HepG2 (cell line): ENCODE results near the gene ZIC2. TPM values are rescaled to one million over a fixed set of nuclear protein-coding genes. Genes with fewer than 3 reads are reported as not detected.

Experiments
- ATAC-seq: fragments of 200-7000 bp; cut with Tn5 transposase; 3 replicates; pipeline ENCODE4 v1.9.1; 2020; ENCODE audit warnings: mild to moderate bottlenecking, moderate library complexity
- BruUV-seq: library from RNA; stranded (reverse); fragments of 400-500 nt; replicated peaks from 2 replicates; lab custom pipeline; 2021; lab: Mats Ljungman, UMichigan
- CTCF ChIA-PET: fragments of 300-600 bp; formaldehyde crosslinking; extraction: SDS; loops from one replicate; lab custom pipeline; 2021; ENCODE audit warnings: low total read pairs, inconsistent platforms, low intra/inter-chr PET ratio; lab: Yijun Ruan, JAX
- POLR2A ChIA-PET: fragments of 350-600 bp; sonication (Branson Sonifier 250); formaldehyde crosslinking; loops from one replicate; lab custom pipeline; 2020; ENCODE audit warnings: antibody characterized with exemption, inconsistent platforms; lab: Yijun Ruan, JAX
- DNase-seq: peaks from one replicate; pipeline ENCODE4 v3.0.0-alpha.2; 2015; ENCODE audit warnings: low spot score
- FAIRE-seq: peaks from 3 replicates; lab custom pipeline; 2011; peaks lifted over from hg19 to GRCh38; lab: Jason Lieb, UNC
- H2AFZ ChIP-seq: one replicate; pipeline ENCODE4 v1.6.1; 2011; ENCODE audit warnings: low read length, inconsistent platforms
- H3K27ac ChIP-seq: fragments of 300-600 bp; 3 replicates; pipeline ENCODE4 v1.8.0; 2011; ENCODE audit warnings: mixed run types, mild to moderate bottlenecking, mixed read lengths, low read length, inconsistent platforms; ENCODE audit not compliant: insufficient read depth; ENCODE audit errors: extremely low read length
- H3K27me3 ChIP-seq, 2 experiments: fragments of 200-600 bp in 1 of 2; 2 replicates in 1 of 2; 3 replicates in 1 of 2; pipeline versions ENCODE4 v1.6.0 to v1.8.0; 2011; ENCODE audit warnings: low read length in 2 of 2, mild to moderate bottlenecking in 2 of 2, moderate library complexity in 2 of 2, inconsistent platforms in 1 of 2; ENCODE audit not compliant: insufficient read depth in 2 of 2, control insufficient read depth in 1 of 2
- H3K36me3 ChIP-seq, 2 experiments: fragments of 200-600 bp in 1 of 2; replicated peaks in 1 of 2; 2 replicates in 1 of 2; 3 replicates in 1 of 2; pipeline versions ENCODE4 v1.5.1 to v1.8.0; 2011; ENCODE audit warnings: low read length in 2 of 2, inconsistent platforms in 1 of 2; ENCODE audit not compliant: insufficient read depth in 2 of 2, control insufficient read depth in 1 of 2
- H3K4me1 ChIP-seq: 2 replicates; pipeline ENCODE4 v1.5.1; 2012; ENCODE audit warnings: low read length, inconsistent platforms; ENCODE audit not compliant: insufficient read depth
- H3K4me2 ChIP-seq: 2 replicates; pipeline ENCODE4 v1.6.0; 2011; ENCODE audit warnings: low read depth, low read length, inconsistent platforms
- H3K4me3 ChIP-seq, 3 experiments: fragments of 200-600 bp in 1 of 3; sonication (generic), shearing (Covaris generic) in 1 of 3; replicated peaks in 1 of 3; 2 replicates each; pipeline ENCODE4 v1.5.1; 2011 to 2016; ENCODE audit warnings: low read length in 3 of 3, inconsistent platforms in 2 of 3, low read depth in 2 of 3, mild to moderate bottlenecking in 2 of 3, control low read depth in 1 of 3, mixed read lengths in 1 of 3; ENCODE audit not compliant: insufficient read depth in 1 of 3
- H3K79me2 ChIP-seq: one replicate; pipeline ENCODE4 v1.6.1; 2011; ENCODE audit warnings: low read length, inconsistent platforms; ENCODE audit not compliant: insufficient read depth
- H3K9ac ChIP-seq: 2 replicates; pipeline ENCODE4 v1.6.0; 2011; ENCODE audit warnings: mild to moderate bottlenecking, low read depth, low read length, inconsistent platforms; ENCODE audit not compliant: insufficient read depth
- H3K9me3 ChIP-seq: 2 replicates; pipeline ENCODE4 v1.5.1; 2012; ENCODE audit warnings: mild to moderate bottlenecking, low read length
- H4K20me1 ChIP-seq: 2 replicates; pipeline ENCODE4 v1.6.0; 2011; ENCODE audit warnings: inconsistent platforms, mild to moderate bottlenecking, low read length, moderate library complexity; ENCODE audit not compliant: insufficient read depth
- CEBPG ChIP-seq: IDR thresholded peaks from 2 replicates; pipeline ENCODE4 v1.6.1; 2016
- CENPBD1 ChIP-seq: sonication (generic); formaldehyde crosslinking; IDR thresholded peaks from 2 replicates; pipeline ENCODE4 v1.8.0; 2022; ENCODE audit warnings: missing genetic modification reagents, low read depth, mild to moderate bottlenecking, borderline replicate concordance
- KDM5A ChIP-seq: fragments of 200-600 bp; sonication (generic); IDR thresholded peaks from 2 replicates; pipeline ENCODE4 v1.7.0; 2018; ENCODE audit warnings: antibody characterized with exemption, mild to moderate bottlenecking, low read length, borderline replicate concordance
- KDM5B ChIP-seq: sonication (generic); formaldehyde crosslinking; IDR thresholded peaks from 2 replicates; pipeline ENCODE4 v1.4.0; 2020; ENCODE audit warnings: missing genetic modification reagents, mild to moderate bottlenecking, borderline replicate concordance
- PATZ1 ChIP-seq: sonication (generic); formaldehyde crosslinking; IDR thresholded peaks from 2 replicates; pipeline ENCODE4 v1.4.0; 2020; ENCODE audit warnings: missing genetic modification reagents
- RFX5 ChIP-seq: IDR thresholded peaks from 2 replicates; pipeline ENCODE4 v1.6.1; 2011; ENCODE audit warnings: low read depth, low read length, improper control_type of control experiment
- ZFY ChIP-seq: sonication (generic); formaldehyde crosslinking; IDR thresholded peaks from 2 replicates; pipeline ENCODE4 v1.4.0; 2020; ENCODE audit warnings: missing genetic modification reagents
- ZSCAN5A ChIP-seq: sonication (generic); formaldehyde crosslinking; IDR thresholded peaks from 2 replicates; pipeline ENCODE4 v1.8.0; 2022; ENCODE audit warnings: mild to moderate bottlenecking, missing genetic modification reagents, borderline replicate concordance
- WGBS: methylation state at CpG from one replicate; pipeline ENCODE4 v1.1.6; 2017; ENCODE audit warnings: low lambda C conversion rate; 5-methylcytosine and 5-hydroxymethylcytosine counted together
- in situ Hi-C: cut with HindIII; loops from 2 replicates; pipeline ENCODE4 v1.10.0; 2017; ENCODE audit warnings: low pct_unique_long_range_greater_than_20kb; ENCODE audit not compliant: extremely low pct_ligation_motif_present
- intact Hi-C: fragments of 100-400 bp; cut with micrococcal nuclease; formaldehyde crosslinking; loops from one replicate; pipeline ENCODE4 v1.10.0; 2022; ENCODE audit not compliant: unreplicated experiment
- polyA plus RNA-seq, 8 experiments: library from polyadenylated mRNA; depleted of rRNA in 3 of 8; stranded (reverse) in 7 of 8; unstranded in 1 of 8; fragments of >200 nt; fragmentation: Illumina TruSeq in 4 of 8; extraction: Trizol in 4 of 8; gene quantifications; 2 replicates each; pipeline versions ENCODE4 v1.2.1 to v1.2.3, GENCODE V29; 2011 to 2016; ENCODE audit warnings: low read depth in 4 of 8, missing spikeins in 1 of 8, mixed read lengths in 1 of 8; ENCODE audit not compliant: insufficient read depth in 1 of 8
- total RNA-seq, 5 experiments: library from RNA; depleted of rRNA; stranded (reverse); fragments of >200 nt; fragmentation: Illumina TruSeq; extraction: Trizol; gene quantifications; 2 replicates each; pipeline ENCODE4 v1.2.3, GENCODE V29; 2016; ENCODE audit warnings: low read depth in 1 of 5

ZIC2 gene
- total and polyA plus RNA-seq, 2 of the 13 experiments (the other 11 are each of a cell fraction or from before 2014, with no cell fraction given), result 0.13 TPM; not detected in 1

- TF ChIP-seq PATZ1 (CRISPR knock-in tag), result no peak
- TF ChIP-seq ZSCAN5A, result no peak
- TF ChIP-seq CENPBD1 (CRISPR knock-in tag), result no peak
- no peak for TF ChIP-seq ZFY
- no peak for TF ChIP-seq CEBPG (CRISPR knock-in tag)
Observed at GRCh38 chr13:99984461-99985240, 3.1 kb downstream of the ZIC2 start (continued).

GRCh38 chr13:99985241-99985874 is 3.8 kb downstream of the ZIC2 start:
- Histone ChIP-seq H3K9me3 (no peaks in the 10 kb centered on the region), H3K79me2 (no peaks in the 10 kb centered on the region), H4K20me1 (no peaks in the 10 kb centered on the region), H3K4me1 (peaks cover 26% of the 10 kb centered on the region), H2AFZ (no peak overlapping the region), H3K4me2 (no peak overlapping the region), H3K27ac (no peak overlapping the region), H3K9ac (no peak overlapping the region), H3K36me3 (no peaks in the 10 kb centered on the region), H3K4me3 (no peak overlapping the region), H3K27me3 (peaks cover 0 to 37% of the 10 kb centered on the region in 2 experiments; a peak in 3 of 5 replicates)
- 94% methylated on average over 55 of the region's 55 CpGs for WGBS
- FAIRE-seq (no peak), DNase-seq (no peak), ATAC-seq (no peak)
- intact Hi-C loops, result loop anchor here (10.0 kb wide), 1 partner anchor 529 kb away; no protein-coding TSS in a partner anchor
- no TSS peak for BruUV-seq
- ChIA-PET CTCF (no interaction called here), POLR2A (no interaction called here)
- in situ Hi-C loops, result loop anchor here (10.0 kb wide), 1 partner anchor 249 kb away; no protein-coding TSS in a partner anchor
- TF ChIP-seq KDM5B (CRISPR knock-in tag), result no peak
- no peak for TF ChIP-seq KDM5A
- TF ChIP-seq RFX5, result no peak
- TF ChIP-seq, all 625 proteins: peak for 0
